ENCODE measurements around the gene LSAMP. TPM values are rescaled to one million over a fixed set of nuclear protein-coding genes. Genes with fewer than 3 reads are reported as not detected.

Gene LSAMP
- total RNA-seq, 1 donor from 2014 or later, result 3.9 TPM

DNA sequence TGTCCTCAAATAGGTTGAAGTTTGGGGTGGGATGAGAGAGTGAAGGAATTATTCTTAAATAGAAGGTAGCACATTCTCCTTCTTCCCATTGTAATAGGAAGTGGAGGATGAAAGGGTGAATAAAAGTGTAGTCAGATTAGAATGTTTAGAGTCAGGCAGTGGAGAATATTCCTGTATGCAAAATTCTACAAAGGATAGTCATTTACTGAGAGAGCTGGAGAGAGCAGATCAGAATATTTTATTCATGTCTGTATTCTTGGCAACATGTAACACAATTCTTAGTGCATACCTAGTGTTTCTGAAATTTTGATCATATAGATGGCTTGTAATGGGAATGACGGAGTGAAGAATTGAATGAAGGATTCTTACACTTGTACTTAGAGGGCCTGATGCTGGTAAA is 139.1 kb downstream of the LSAMP start:
- intact Hi-C loops (cut with DNase I), result no loop called here
- TF ChIP-seq POLR2A (IDR thresholded peaks at IDR 0.05), result no peak
- TF ChIP-seq, protein P1, sequence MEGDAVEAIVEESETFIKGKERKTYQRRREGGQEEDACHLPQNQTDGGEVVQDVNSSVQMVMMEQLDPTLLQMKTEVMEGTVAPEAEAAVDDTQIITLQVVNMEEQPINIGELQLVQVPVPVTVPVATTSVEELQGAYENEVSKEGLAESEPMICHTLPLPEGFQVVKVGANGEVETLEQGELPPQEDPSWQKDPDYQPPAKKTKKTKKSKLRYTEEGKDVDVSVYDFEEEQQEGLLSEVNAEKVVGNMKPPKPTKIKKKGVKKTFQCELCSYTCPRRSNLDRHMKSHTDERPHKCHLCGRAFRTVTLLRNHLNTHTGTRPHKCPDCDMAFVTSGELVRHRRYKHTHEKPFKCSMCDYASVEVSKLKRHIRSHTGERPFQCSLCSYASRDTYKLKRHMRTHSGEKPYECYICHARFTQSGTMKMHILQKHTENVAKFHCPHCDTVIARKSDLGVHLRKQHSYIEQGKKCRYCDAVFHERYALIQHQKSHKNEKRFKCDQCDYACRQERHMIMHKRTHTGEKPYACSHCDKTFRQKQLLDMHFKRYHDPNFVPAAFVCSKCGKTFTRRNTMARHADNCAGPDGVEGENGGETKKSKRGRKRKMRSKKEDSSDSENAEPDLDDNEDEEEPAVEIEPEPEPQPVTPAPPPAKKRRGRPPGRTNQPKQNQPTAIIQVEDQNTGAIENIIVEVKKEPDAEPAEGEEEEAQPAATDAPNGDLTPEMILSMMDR (IDR thresholded peaks at IDR 0.05), result no peak
- no peak for TF ChIP-seq POLR2AphosphoS5 (IDR thresholded peaks at IDR 0.05; ENCODE audit: insufficient read depth in 1 of 2, low read depth in 1 of 2)

GRCh38 chr3:116302087-116302747 is 143.1 kb downstream of the LSAMP start:
- intact Hi-C loops (cut with DNase I), result no loop called here
- no peak overlapping the region for H3K4me3 ChIP-seq
- H3K27me3 ChIP-seq, result no peaks in the 10 kb centered on the region
- H3K36me3 ChIP-seq, result no peaks in the 10 kb centered on the region
- TF ChIP-seq POLR2A (IDR thresholded peaks at IDR 0.05) (no peak), POLR2AphosphoS5 (IDR thresholded peaks at IDR 0.05; ENCODE audit: insufficient read depth in 1 of 2, low read depth in 1 of 2) (no peak)
- TF ChIP-seq, protein P1 (IDR thresholded peaks at IDR 0.05), result no peak
- no peaks in the 10 kb centered on the region for H3K4me1 ChIP-seq
- H3K27ac ChIP-seq, result no peak overlapping the region
- DNase-seq (ENCODE audit: extremely low spot score in 2 of 2), result no peak
- H3K9me3 ChIP-seq, result no peaks in the 10 kb centered on the region

More for the DNA sequence above, 139.1 kb downstream of the LSAMP start:
- Histone ChIP-seq H3K9me3 (no peaks in the 10 kb centered on the region), H3K27me3 (no peaks in the 10 kb centered on the region), H3K36me3 (no peaks in the 10 kb centered on the region), H3K4me3 (no peak overlapping the region), H3K4me1 (no peaks in the 10 kb centered on the region), H3K27ac (no peak overlapping the region)
- no peak for DNase-seq (ENCODE audit: extremely low spot score in 2 of 2)

GRCh38 chr3:116301422-116301821 is 143.9 kb downstream of the LSAMP start:
- no peaks in the 10 kb centered on the region for H3K27me3 ChIP-seq
- no peak for DNase-seq (ENCODE audit: extremely low spot score in 2 of 2)
- no peak overlapping the region for H3K27ac ChIP-seq
- H3K4me3 ChIP-seq, result no peak overlapping the region
- TF ChIP-seq, protein P1 (IDR thresholded peaks at IDR 0.05), result no peak
- TF ChIP-seq POLR2AphosphoS5 (IDR thresholded peaks at IDR 0.05; ENCODE audit: insufficient read depth in 1 of 2, low read depth in 1 of 2) (no peak), POLR2A (IDR thresholded peaks at IDR 0.05) (no peak)
- intact Hi-C loops (cut with DNase I), result no loop called here
- H3K4me1 ChIP-seq, result no peaks in the 10 kb centered on the region
- H3K36me3 ChIP-seq, result no peaks in the 10 kb centered on the region
- H3K9me3 ChIP-seq, result no peaks in the 10 kb centered on the region

- Histone ChIP-seq H3K27ac (no peak overlapping the region), H3K27me3 (no peaks in the 10 kb centered on the region), H3K36me3 (no peaks in the 10 kb centered on the region), H3K9me3 (no peaks in the 10 kb centered on the region), H3K4me3 (no peak overlapping the region), H3K4me1 (no peaks in the 10 kb centered on the region)
- intact Hi-C loops (cut with DNase I), result no loop called here
- TF ChIP-seq, protein P1 (IDR thresholded peaks at IDR 0.05), result no peak
- TF ChIP-seq POLR2AphosphoS5 (IDR thresholded peaks at IDR 0.05; ENCODE audit: insufficient read depth in 1 of 2, low read depth in 1 of 2), result no peak
- no peak for TF ChIP-seq POLR2A (IDR thresholded peaks at IDR 0.05)
- no peak for DNase-seq (ENCODE audit: extremely low spot score in 2 of 2)
Observed at GRCh38 chr3:116300226-116300625, 145.1 kb downstream of the LSAMP start.

GRCh38 chr3:116299646-116300081 is 145.6 kb downstream of the LSAMP start:
- Histone ChIP-seq H3K4me1 (no peaks in the 10 kb centered on the region), H3K4me3 (no peak overlapping the region), H3K36me3 (no peaks in the 10 kb centered on the region), H3K9me3 (no peaks in the 10 kb centered on the region), H3K27me3 (no peaks in the 10 kb centered on the region), H3K27ac (no peak overlapping the region)
- no peak for DNase-seq (ENCODE audit: extremely low spot score in 2 of 2)
- no peak for TF ChIP-seq POLR2AphosphoS5 (IDR thresholded peaks at IDR 0.05; ENCODE audit: insufficient read depth in 1 of 2, low read depth in 1 of 2)
- TF ChIP-seq, protein P1 (IDR thresholded peaks at IDR 0.05), result no peak
- no peak for TF ChIP-seq POLR2A (IDR thresholded peaks at IDR 0.05)
- intact Hi-C loops (cut with DNase I), result no loop called here
